Tibial artery (tissue), 4 donors: ENCODE results near the gene VOPP1.

Experiments
- DNase-seq, 2 donors: peaks; one replicate each; pipeline ENCODE4 v3.0.0-alpha.2; 2019
- H3K27ac ChIP-seq, 2 donors: fragments of 200-600 bp; sonication (generic) in 1 of 2; 1 replicate in 1 of 2; 2 replicates in 1 of 2; pipeline ENCODE4 v1.5.1; 2018 to 2019; ENCODE audit warnings: mild to moderate bottlenecking in 1 of 2
- H3K27me3 ChIP-seq, 2 donors: fragments of 200-600 bp; sonication (generic) in 1 of 2; one replicate each; pipeline versions ENCODE4 v1.5.1 to v1.6.0; 2016 to 2019
- H3K36me3 ChIP-seq, 3 donors: fragments of 200-600 bp; sonication (generic) in 2 of 3; one replicate each; pipeline ENCODE4 v1.5.1; 2016 to 2019; ENCODE audit warnings: mild to moderate bottlenecking in 2 of 3
- H3K4me1 ChIP-seq, 4 donors: fragments of 200-600 bp; sonication (generic) in 2 of 4; 1 replicate in 3 of 4; 2 replicates in 1 of 4; pipeline ENCODE4 v1.5.1; 2016 to 2019
- H3K4me3 ChIP-seq, 2 donors: fragments of 200-600 bp; sonication (generic) in 1 of 2; 1 replicate in 1 of 2; 2 replicates in 1 of 2; pipeline ENCODE4 v1.5.1; 2018 to 2019; ENCODE audit warnings: mild to moderate bottlenecking in 2 of 2
- H3K9me3 ChIP-seq, 3 donors: fragments of 200-600 bp; sonication (generic) in 1 of 3; one replicate each; pipeline ENCODE4 v1.5.1; 2016 to 2019
- CTCF ChIP-seq, 2 experiments: fragments of 200-600 bp in 1 of 2; fragments of 450-650 bp in 1 of 2; IDR thresholded peaks; one replicate each; pipeline ENCODE4 v1.5.1; 2017 to 2019; ENCODE audit warnings: antibody characterized with exemption in 2 of 2, mild to moderate bottlenecking in 1 of 2, moderate library complexity in 1 of 2
- intact Hi-C: fragments of 100-400 bp; cut with DNase I; formaldehyde crosslinking; loops from one replicate; pipeline ENCODE4 v1.15.0; 2023; ENCODE audit warnings: low total_unique reads

The VOPP1 gene

GRCh38 chr7:55520426-55521140 lies 51.7 kb downstream of the VOPP1 start:
- H3K9me3 ChIP-seq: no peaks in the 10 kb centered on the region
- no peaks in the 10 kb centered on the region for H3K27me3 ChIP-seq
- intact Hi-C loops: no loop called here
- H3K36me3 ChIP-seq: peaks cover 0 to 21% (median 17%) of the 10 kb centered on the region in 3 donors
- no peak overlapping the region for H3K4me3 ChIP-seq
- no peak for TF ChIP-seq CTCF (IDR thresholded peaks at IDR 0.05)
- peaks cover 0 to 52% (median 30%) of the 10 kb centered on the region in 4 donors for H3K4me1 ChIP-seq
- peak overlapping the region in 1 of 2 donors; percentile 2 for H3K27ac ChIP-seq
- no peak for DNase-seq

GRCh38 chr7:55518836-55519235 lies 53.5 kb downstream of the VOPP1 start:
- TF ChIP-seq CTCF (IDR thresholded peaks at IDR 0.05): no peak
- H3K27ac ChIP-seq: no peak overlapping the region

GRCh38 chr7:55517936-55518689 lies 54.2 kb downstream of the VOPP1 start:
- Histone ChIP-seq H3K36me3 (peaks cover 0 to 26% (median 21%) of the 10 kb centered on the region in 3 donors), H3K27ac (no peak overlapping the region)
- DNase-seq: no peak

More at GRCh38 chr7:55518836-55519235, 53.5 kb downstream of the VOPP1 start:
- intact Hi-C loops: no loop called here
- Histone ChIP-seq H3K36me3 (peaks cover 0 to 26% (median 21%) of the 10 kb centered on the region in 3 donors), H3K4me1 (peaks cover 0 to 49% (median 35%) of the 10 kb centered on the region in 4 donors), H3K4me3 (no peak overlapping the region), H3K9me3 (no peaks in the 10 kb centered on the region), H3K27me3 (no peaks in the 10 kb centered on the region)
- DNase-seq: no peak

GRCh38 chr7:55517191-55517633 lies 55.1 kb downstream of the VOPP1 start:
- TF ChIP-seq CTCF (IDR thresholded peaks at IDR 0.05): no peak
- DNase-seq: no peak
- Histone ChIP-seq H3K27ac (no peak overlapping the region), H3K9me3 (no peaks in the 10 kb centered on the region), H3K27me3 (no peaks in the 10 kb centered on the region), H3K4me1 (peaks cover 0 to 33% (median 27%) of the 10 kb centered on the region in 4 donors), H3K4me3 (no peak overlapping the region), H3K36me3 (peaks cover 0 to 28% (median 26%) of the 10 kb centered on the region in 3 donors)
- intact Hi-C loops: no loop called here

More at GRCh38 chr7:55517936-55518689, 54.2 kb downstream of the VOPP1 start:
- no peaks in the 10 kb centered on the region for H3K27me3 ChIP-seq
- intact Hi-C loops: no loop called here
- no peak for TF ChIP-seq CTCF (IDR thresholded peaks at IDR 0.05)
- H3K9me3 ChIP-seq: no peaks in the 10 kb centered on the region
- H3K4me3 ChIP-seq: no peak overlapping the region
- peaks cover 0 to 42% (median 33%) of the 10 kb centered on the region in 4 donors for H3K4me1 ChIP-seq

GRCh38 chr7:55516409-55516808 lies 55.9 kb downstream of the VOPP1 start:
- peaks cover 0 to 28% (median 26%) of the 10 kb centered on the region in 3 donors for H3K36me3 ChIP-seq
- intact Hi-C loops: no loop called here
- no peak overlapping the region for H3K4me3 ChIP-seq
- H3K27ac ChIP-seq: no peak overlapping the region
- no peak for TF ChIP-seq CTCF (IDR thresholded peaks at IDR 0.05)
- no peak for DNase-seq
- H3K27me3 ChIP-seq: no peaks in the 10 kb centered on the region
- peaks cover 0 to 26% (median 19%) of the 10 kb centered on the region in 4 donors for H3K4me1 ChIP-seq
- H3K9me3 ChIP-seq: no peaks in the 10 kb centered on the region
